Limb (tissue), 2 donors: ENCODE results near the gene CAMK2B.

Experiments used
- DNase-seq, 2 donors: peaks; one replicate each; pipeline ENCODE4 v3.0.0-alpha.2; 2016; ENCODE audit errors: extremely low spot score in 2 of 2

Gene CAMK2B

DNA sequence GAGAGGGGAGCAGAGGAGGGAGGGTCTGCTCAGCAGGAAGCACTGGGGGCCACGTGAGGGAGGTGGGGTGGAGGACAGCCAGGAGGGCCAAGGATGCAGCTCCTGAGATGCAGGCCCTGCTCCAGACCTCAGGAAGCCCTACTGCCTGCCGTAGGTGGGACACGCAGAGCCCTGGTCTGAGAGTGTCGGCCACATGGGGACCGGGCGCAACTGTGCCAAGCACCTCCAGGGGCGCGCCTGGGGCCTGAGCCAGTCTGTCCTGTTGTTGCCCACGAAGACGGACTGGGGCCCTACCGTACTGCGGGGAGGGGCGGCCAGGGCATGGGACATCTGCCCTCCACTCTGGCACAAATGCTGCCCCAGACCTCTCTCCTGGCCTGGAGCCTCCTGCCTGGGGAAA lies 93.0 kb downstream of the CAMK2B start:
- DNase-seq: no peak

DNA sequence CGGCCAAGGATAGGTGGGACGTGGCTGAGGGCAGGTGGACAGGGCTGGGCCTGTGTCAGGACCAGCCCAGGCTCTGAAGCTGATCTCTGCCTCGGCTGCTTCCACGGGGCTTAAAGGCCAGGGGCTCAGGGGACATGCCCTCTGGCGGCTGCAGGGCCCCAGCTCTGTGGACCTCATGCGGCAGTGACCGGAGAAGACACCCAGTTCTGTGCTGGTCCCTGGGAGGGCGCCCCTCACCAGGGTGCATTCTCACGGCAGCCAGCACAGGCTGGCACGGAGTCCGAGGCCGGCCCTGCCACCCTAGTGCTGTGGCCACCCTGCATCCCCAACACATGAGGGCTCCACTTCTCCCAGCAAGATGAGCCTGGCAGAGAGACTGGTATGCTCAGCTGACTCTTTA lies 94.3 kb downstream of the CAMK2B start:
- DNase-seq: no peak

DNA sequence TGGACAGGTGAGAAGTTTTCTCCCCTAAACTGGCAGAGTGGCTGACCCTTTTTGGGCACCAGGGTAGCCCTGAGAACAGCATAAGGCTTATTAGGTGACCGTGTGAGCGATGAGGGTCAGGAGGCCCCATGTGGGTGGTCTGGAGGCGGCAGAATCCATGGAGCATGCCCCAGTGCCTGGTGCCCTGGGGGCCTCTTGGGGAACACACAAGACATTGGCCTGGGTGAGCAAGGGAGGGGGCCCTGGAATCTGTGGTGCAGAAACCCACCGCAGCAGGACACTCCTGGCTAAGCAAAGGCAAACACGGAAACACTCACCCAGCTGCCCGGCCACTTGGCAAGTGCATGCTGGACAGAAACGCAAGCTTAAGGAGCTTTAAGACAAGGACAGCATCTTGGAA lies 95.1 kb downstream of the CAMK2B start:
- DNase-seq: no peak

- no peak for DNase-seq
Measured at GRCh38 chr7:44229546-44230105, 95.8 kb downstream of the CAMK2B start.

GRCh38 chr7:44228571-44229350 lies 96.6 kb downstream of the CAMK2B start:
- no peak for DNase-seq

GRCh38 chr7:44227911-44228310 lies 97.5 kb downstream of the CAMK2B start:
- no peak for DNase-seq

- no peak for DNase-seq
Measured at GRCh38 chr7:44226396-44226753, 99.0 kb downstream of the CAMK2B start.

DNA sequence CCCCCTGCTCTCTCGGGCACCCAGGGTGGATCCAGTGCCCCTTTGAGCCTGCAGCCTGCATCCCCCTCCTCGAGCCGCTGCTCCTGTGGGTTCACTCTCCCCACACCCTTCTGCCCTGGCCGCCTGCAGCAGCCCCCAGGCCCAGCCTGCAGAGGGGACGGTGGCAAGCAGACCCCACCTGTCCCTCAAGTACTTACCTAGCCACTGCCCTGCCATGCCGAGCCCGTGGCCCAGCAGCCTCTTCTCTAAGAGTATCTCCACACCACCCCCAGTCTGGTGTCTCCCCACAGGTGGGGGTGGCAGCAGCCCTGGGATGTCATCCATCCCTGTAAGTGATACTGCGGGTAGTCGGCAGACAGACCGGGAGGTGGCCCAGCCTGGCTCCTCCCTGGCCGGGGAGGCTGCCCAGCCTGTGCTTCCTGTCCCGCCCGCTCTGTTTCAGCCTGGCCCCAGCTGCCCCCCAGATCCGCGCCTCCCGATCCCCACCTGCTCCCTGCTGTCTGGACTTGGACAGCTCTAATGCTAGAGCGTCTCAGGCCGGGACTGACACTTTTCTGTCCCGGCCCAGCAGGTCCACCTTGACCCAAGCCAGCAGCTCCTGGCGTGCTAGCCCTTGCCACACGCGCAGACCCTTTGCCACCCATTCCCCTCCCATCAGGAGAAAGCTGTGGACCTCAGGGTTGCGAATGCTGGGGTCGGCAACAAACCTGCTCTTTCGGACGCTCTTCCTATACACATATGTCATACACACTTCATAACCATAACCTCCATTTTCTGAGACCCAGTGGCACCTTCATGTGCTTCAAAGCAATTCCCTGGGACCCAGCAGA lies 99.6 kb downstream of the CAMK2B start:
- peak in 1 of 2 donors; percentile 11 for DNase-seq

DNA sequence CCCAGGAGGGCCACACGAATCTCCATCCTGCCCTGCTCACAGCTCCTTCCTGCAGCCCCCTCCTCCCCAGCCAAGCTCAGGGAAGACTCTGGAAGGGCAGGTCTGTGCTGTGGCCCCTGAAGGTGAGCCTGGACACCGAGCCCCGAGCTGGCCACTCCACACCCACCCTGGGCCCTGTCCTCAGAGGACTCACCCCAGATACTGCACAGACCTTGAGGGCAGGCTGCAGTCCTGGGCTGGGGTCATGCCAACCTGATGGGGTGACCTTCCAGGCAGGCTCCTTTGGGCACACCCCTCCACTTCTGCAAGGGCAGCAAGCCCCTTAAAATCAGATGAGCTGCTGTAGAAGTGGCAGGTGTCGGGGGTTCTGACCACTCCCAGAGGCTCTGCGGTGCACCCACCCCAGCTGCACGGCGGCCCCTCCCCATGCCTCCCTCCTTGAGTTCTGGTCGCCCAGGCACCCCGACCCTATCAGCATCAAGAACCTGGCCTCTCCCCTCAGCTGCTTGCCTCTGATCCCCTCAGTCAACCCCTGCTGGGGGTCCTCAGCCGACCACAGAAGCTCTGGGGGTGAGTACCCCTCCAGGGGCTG lies 100.3 kb downstream of the CAMK2B start:
- DNase-seq: no peak

GRCh38 chr7:44224080-44224973 lies 101.1 kb downstream of the CAMK2B start:
- DNase-seq: no peak

GRCh38 chr7:44223362-44224079 lies 101.9 kb downstream of the CAMK2B start:
- DNase-seq: no peak

DNA sequence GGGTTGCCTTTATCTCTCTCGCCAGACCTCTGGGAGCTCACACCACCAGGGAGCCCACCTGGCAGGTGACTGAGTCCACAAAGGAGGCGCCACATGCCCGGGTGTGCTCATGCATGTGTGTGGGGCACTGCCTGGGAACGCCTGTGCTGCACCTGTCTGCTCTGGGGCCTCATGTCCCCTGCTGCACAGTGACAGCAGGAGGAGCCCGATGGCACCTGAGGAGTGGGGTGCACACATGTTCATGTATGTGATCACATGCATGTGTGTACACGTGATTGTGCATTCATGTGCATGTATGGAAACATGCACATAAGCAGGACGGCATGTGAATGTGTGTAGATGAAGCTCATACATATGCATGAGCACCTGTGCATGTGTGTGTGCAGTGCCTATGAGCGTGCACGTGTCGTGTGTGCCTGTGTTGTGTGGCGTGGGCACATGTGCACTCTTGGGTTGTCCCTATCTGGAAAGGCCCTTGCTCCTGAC lies 102.6 kb downstream of the CAMK2B start:
- DNase-seq: no peak

GRCh38 chr7:44222074-44222473 lies 103.3 kb downstream of the CAMK2B start:
- DNase-seq: no peak

DNA sequence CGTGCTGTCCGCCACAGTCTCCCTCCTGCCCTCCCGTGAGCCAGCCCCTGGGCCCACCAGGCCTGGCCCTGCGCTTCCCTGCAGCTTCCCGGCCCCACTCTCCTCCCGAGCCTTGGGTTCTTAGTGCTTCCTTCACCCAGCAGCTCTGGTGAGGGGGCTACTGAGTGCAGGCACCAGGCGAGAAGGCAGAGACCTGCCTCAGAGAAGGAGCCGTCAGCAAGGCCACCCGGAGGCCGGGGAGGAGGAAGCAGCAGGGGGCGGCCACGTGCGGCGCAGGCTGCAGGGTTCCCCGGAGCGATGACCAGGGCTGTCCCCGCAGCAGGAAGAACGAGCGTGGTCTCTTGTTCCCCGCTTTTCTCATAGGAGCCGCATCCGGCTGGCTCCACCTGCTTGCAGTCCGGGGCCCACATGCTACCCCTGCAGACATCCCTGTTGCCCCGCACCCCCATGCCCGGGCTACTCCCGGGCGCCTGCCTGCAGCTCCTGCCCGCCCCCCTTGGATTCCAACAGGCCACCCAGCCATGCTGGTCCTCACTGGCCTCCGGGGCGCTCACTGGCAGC lies 104.1 kb downstream of the CAMK2B start:
- DNase-seq: no peak

DNA sequence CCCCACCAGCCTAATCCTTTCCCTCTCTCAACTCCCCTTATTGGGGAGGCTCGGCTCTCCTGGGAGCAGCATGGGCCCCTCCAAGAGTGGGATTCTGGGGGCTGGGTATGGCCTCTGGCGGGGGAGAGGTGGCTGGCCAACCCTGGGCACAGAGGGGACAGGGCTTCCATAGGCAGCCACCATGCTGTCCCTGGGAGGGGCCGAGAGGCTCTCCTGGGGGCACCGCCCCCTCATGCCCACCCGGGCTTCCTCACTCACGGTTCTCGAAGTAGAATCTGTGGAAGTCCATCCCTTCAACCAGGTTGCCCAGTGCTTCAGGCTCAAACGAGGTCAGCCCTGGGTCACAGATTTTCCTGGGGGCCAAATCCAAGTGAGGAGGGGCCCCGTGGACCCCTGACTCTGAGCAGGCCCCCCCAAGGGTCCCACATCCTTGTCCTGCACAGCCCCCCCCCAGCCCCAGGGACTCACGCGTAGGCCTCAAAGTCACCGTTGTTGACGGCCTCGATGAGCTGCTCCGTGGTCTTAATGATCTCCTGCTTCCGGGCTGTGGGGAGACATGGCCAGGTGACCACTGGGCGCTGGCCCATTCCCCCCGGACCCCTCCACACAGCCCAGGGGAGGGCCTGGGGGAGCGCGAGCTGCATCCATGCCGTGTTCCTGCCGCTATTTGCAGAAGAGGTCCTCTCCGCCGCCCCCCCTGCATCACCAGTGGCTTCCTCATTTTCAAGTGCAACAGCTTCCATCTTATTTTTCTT lies 104.9 kb downstream of the CAMK2B start:
- no peak for DNase-seq

GRCh38 chr7:44220046-44220357 lies 105.4 kb downstream of the CAMK2B start:
- no peak for DNase-seq

DNA sequence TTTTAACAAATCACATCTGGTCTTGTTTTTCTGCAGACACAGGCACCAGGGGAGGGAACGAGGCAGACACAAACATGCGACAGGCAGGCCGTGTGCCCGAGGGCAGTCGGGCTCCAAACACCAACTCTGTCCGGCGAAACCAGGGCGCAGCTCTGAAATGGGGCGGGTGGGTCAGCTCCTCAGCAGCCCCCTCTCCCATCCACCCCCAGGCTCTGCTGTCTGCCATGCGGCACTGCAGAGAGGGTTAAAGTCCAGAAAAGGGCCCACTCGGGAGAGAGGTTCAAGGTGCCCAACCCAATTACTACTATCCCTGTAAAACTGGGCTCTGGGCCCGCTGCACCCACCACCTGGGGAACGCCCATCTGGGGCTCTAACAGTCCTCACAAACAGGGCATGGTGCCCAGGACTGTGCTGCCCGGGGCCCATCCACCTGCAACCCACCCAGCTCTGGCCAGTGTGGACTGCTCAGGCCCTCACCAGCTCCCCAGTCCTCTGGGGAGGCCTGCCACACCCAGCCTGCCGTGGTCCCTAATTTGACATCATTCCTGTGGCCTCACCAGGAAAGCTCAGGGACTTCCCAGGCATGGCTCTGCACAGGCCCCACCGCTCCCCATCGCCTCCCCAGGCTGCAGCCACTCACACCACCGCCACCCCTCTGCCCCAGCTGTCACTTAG lies 105.9 kb downstream of the CAMK2B start:
- DNase-seq: no peak

DNA sequence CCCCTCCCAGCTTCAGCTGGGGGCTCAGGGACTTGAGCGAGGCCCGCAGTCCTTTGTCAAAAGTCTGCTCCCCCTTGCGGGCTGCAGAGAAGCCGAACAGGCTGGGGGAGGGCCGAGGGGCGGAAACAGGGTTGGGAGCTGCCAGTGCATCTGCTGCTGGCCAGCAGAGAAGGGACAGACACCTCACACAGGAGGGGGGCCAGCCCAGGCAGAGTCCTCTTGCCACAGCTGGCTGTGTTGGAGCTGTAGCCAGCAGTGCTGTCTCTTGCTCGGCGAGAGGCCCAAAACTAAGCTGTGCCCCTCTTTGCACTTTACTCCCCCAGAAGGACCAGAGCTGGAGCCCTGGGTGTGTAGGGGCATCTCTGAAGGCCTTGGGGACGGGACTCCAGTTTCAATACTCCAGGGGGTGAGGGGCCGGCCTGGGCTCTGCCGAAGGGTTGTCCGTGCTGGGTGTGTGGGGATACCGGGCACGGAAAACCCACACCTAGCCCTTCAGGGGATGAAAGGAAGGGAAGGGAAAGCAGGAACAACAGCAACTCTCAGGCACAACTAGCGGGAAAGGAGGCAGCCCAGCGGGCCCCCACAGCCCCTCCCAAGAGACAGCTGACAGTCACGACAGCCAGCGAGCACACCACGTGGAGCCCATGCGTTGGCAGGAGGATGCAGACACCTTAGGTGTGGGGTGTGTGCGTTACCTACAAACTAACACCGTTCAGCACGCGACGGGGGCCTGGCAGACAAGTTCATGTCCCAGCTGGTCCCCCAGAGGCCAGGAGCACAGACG lies 106.8 kb downstream of the CAMK2B start:
- no peak for DNase-seq
